AG04450 (cell line): Measurements from ENCODE around the gene MLC1. TPM values are rescaled to one million over a fixed set of nuclear protein-coding genes. Genes with fewer than 3 reads are reported as not detected.

Experiments
- CTCF ChIA-PET: fragments of 300-600, 350-600 bp; formaldehyde crosslinking; extraction: SDS; loops from one replicate; lab custom pipeline; 2022; ENCODE audit warnings: antibody characterized with exemption, inconsistent platforms; lab: Charles Lee
- POLR2A ChIA-PET: fragments of 350-600 bp; formaldehyde crosslinking; extraction: SDS; loops from one replicate; lab custom pipeline; 2021; ENCODE audit warnings: antibody characterized with exemption, inconsistent platforms; lab: Yijun Ruan, JAX
- DNase-seq: peaks from one replicate; pipeline ENCODE4 v3.0.0-alpha.2; 2011; ENCODE audit warnings: low read depth, low spot score
- H3K27ac ChIP-seq: one replicate; pipeline ENCODE4 v1.5.1; 2012; ENCODE audit warnings: low read depth, low read length, control low read depth
- H3K27me3 ChIP-seq: one replicate; pipeline ENCODE4 v1.6.0; 2012; ENCODE audit warnings: low read length; ENCODE audit not compliant: control insufficient read depth, insufficient read depth
- H3K4me3 ChIP-seq: 2 replicates; pipeline ENCODE4 v1.5.1; 2011; ENCODE audit warnings: mild to moderate bottlenecking, low read depth, low read length, control low read depth
- H3K9me3 ChIP-seq: 2 replicates; pipeline ENCODE4 v1.5.1; 2012; ENCODE audit warnings: low read length; ENCODE audit not compliant: control insufficient read depth, insufficient read depth
- polyA plus RNA-seq: library from polyadenylated mRNA; depleted of rRNA; stranded (reverse); fragments of >200 nt; gene quantifications from 2 replicates; pipeline ENCODE4 v1.2.3, GENCODE V29; 2011
- TF ChIP-seq, protein P1 (sequence below): IDR thresholded peaks from 2 replicates; pipeline ENCODE4 v1.5.1; 2011; ENCODE audit warnings: low read depth, low read length, control low read depth, inconsistent platforms

MLC1 gene
- polyA plus RNA-seq, 1 experiment = 0.27 TPM

DNA sequence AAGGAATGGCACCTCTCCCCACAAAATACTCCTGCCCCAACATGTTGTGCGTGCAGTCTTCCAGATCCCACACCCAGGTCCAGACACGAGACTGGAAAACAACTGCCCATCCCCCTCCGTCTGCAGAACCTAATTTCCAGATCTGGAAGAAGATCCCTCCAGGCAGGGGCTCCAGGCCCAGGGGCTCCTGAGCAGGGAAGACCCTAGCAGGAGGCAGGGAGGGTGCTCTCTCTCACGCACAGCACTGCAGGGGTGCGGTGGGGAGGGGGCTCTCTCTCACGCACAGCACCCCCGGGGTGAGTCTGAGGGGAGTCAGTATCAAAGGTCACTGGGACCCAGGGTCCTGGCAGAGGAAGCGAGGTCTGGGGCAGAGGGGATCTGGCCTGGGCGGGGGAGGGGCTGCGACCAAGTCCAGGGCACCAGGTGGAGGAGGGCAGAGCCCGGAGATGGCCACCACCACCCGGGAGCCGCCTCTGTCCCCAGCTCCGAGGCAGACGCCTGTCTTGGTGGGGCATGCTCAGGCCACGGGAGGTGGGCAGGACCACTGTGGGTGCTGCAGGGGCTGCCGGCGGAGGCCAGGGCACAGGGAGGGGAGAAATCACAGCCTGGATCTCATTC, 1.7 kb downstream of the MLC1 start:
- TF ChIP-seq, protein P1, sequence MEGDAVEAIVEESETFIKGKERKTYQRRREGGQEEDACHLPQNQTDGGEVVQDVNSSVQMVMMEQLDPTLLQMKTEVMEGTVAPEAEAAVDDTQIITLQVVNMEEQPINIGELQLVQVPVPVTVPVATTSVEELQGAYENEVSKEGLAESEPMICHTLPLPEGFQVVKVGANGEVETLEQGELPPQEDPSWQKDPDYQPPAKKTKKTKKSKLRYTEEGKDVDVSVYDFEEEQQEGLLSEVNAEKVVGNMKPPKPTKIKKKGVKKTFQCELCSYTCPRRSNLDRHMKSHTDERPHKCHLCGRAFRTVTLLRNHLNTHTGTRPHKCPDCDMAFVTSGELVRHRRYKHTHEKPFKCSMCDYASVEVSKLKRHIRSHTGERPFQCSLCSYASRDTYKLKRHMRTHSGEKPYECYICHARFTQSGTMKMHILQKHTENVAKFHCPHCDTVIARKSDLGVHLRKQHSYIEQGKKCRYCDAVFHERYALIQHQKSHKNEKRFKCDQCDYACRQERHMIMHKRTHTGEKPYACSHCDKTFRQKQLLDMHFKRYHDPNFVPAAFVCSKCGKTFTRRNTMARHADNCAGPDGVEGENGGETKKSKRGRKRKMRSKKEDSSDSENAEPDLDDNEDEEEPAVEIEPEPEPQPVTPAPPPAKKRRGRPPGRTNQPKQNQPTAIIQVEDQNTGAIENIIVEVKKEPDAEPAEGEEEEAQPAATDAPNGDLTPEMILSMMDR = no peak
- Histone ChIP-seq H3K9me3 (peaks cover 15% of the 10 kb centered on the region), H3K4me3 (no peak overlapping the region), H3K27me3 (peaks cover 9% of the 10 kb centered on the region), H3K27ac (no peak overlapping the region)
- ChIA-PET CTCF (interaction anchor here (0.6 kb wide), 1 partner anchor 15 kb away, joined by 4 read pairs; no protein-coding TSS in a partner anchor), POLR2A (no interaction called here)
- DNase-seq = no peak

DNA sequence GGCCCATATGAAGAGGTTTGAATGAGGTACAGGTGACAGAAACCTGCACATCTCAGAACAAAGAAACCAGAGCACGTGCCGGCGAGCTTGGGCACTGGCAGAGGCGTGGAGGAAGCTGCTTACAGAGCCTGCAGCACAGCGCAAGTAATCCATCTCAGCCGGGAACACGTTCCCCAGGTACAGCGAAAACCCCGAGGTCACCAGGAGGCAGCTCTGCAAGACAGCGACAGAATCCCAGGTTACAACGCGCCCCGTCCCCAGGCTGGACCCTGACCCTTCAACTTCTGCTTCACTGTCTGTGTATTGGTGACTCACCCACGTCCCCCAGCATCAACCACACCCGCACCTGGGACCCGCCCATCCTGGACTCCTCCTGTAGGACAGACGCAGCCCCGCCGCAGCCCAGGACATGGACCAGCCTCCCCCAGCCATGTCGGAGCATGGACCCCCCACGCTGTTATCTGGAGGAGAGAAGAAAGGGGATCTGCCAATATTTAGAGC, 2.2 kb downstream of the MLC1 start:
- TF ChIP-seq, protein P1 = no peak
- Histone ChIP-seq H3K9me3 (peaks cover 13% of the 10 kb centered on the region), H3K27me3 (peaks cover 9% of the 10 kb centered on the region), H3K4me3 (no peak overlapping the region), H3K27ac (no peak overlapping the region)
- no peak for DNase-seq
- CTCF ChIA-PET = interaction anchor here (0.6 kb wide), 1 partner anchor 14 kb away, joined by 4 read pairs; no protein-coding TSS in a partner anchor
- POLR2A ChIA-PET = no interaction called here

DNA sequence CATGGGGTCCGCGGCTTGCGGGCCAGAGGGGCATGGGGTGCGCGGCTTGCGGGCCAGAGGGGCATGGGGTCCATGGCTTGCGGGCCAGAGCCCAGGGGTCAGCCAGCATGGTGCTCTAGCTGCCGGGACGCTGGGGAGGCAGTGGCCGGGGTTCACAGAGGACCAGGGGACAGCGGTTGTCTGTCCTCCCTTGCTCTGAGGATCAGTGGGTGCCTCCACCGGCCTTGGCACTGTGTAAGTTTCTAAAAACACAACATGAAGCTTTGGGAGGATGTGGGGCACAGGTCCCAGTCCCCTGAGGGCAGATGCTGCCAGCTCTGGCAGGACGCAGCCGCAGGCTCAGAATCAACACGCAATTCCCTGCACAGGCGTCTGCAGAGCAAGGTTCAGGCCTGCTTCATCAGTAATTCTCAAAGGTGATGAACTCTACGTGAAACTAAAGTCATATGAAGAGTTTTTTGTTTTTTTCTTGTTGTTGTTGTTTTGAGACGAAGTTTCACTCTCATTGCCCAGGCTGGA, 3.0 kb downstream of the MLC1 start:
- CTCF ChIA-PET = no interaction called here
- Histone ChIP-seq H3K9me3 (peaks cover 6% of the 10 kb centered on the region), H3K4me3 (no peak overlapping the region), H3K27me3 (peaks cover 9% of the 10 kb centered on the region), H3K27ac (no peak overlapping the region)
- no peak for DNase-seq
- TF ChIP-seq, protein P1 = no peak
- POLR2A ChIA-PET = interaction anchor here (0.6 kb wide), 1 partner anchor 55 kb away, joined by 4 read pairs; no protein-coding TSS in a partner anchor

DNA sequence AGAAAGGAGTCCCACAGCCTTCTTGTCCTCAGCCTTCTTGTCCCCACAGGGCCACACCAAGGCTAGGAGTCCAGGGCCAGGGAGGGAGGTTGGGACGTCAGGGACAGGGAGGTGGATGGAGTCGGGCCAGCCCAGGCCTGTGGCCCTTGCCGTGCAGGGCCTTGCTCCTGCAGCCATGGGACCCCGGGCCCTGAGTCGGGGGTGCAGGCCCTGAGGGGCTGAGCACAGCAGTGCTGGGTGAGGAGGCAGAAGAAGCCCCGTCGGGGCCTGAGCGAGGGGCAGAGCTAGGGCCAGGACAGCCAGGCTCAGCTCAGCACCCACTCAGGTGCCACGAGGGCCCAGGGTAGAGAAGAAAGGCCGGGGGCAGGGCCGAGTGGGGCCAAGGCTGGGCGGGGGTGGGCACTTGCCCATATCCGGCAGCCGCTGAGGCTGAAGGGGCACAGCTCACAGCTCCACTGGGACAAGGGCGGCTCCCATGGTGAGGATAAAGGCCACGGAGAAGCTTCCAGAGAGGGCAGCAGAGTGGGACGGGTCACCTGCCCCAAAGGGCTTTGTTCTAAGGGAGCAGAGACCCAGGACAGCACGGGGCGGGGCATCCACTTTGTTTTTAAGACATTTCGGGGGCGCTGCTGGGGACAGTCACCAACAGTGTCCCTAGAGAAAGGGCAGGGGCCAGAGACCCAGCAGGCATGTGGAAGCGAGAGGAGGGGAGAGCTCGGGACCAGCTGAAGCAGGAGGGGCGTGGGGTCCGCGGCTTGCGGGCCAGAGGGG, 3.6 kb downstream of the MLC1 start:
- Histone ChIP-seq H3K27me3 (peaks cover 9% of the 10 kb centered on the region), H3K9me3 (peaks cover 2% of the 10 kb centered on the region; the same call in 1 of the 2 replicates), H3K27ac (no peak overlapping the region), H3K4me3 (no peak overlapping the region)
- TF ChIP-seq, protein P1 = no peak
- CTCF ChIA-PET = no interaction called here
- no peak for DNase-seq
- POLR2A ChIA-PET = interaction anchor here (0.6 kb wide), 1 partner anchor 54 kb away, joined by 4 read pairs; no protein-coding TSS in a partner anchor
